Cardiac septum (tissue), 1 donor: Measurements from ENCODE around the gene MAB21L3. TPM values are rescaled to one million over a fixed set of nuclear protein-coding genes. Genes with fewer than 3 reads are reported as not detected.

ENCODE experiments used
- DNase-seq: peaks from one replicate; pipeline ENCODE4 v3.0.0-alpha.2; 2020; ENCODE audit warnings: low spot score
- intact Hi-C: fragments of 100-400 bp; cut with DNase I; formaldehyde crosslinking; loops from one replicate; pipeline ENCODE4 v1.14.0; 2022
- total RNA-seq: library from RNA; stranded (reverse); fragmentation: NEBNext Ultra II Directional; extraction: Animal tissue kit (Norgen Biotek cat#: 25700); gene quantifications from one replicate; pipeline ENCODE4 v1.2.1, GENCODE V29; 2021
- donor health status: DM: no; HTN: no; CAD: no.

MAB21L3 gene
- total RNA-seq, 1 donor from 2014 or later = not detected

DNA sequence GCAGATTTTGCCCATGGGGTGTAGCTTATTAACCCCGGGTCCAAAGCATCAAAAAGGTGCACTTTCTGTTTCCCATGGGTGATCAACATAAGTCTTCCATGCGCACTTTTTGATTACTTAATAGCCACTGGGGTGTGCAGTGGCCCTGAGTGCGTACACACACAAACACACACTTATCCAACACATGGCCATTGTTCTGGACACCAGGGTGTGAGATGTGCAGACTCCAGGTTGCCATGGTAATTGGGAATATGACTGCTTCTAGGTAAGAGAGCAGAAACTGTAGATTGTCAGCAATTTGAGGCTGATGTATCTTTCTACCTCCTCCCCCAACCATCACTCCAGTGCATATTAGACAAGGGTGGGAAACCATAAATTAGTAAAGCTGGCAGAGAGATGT, 68.8 kb downstream of the MAB21L3 start:
- DNase-seq = no peak
- intact Hi-C loops = no loop called here

DNA sequence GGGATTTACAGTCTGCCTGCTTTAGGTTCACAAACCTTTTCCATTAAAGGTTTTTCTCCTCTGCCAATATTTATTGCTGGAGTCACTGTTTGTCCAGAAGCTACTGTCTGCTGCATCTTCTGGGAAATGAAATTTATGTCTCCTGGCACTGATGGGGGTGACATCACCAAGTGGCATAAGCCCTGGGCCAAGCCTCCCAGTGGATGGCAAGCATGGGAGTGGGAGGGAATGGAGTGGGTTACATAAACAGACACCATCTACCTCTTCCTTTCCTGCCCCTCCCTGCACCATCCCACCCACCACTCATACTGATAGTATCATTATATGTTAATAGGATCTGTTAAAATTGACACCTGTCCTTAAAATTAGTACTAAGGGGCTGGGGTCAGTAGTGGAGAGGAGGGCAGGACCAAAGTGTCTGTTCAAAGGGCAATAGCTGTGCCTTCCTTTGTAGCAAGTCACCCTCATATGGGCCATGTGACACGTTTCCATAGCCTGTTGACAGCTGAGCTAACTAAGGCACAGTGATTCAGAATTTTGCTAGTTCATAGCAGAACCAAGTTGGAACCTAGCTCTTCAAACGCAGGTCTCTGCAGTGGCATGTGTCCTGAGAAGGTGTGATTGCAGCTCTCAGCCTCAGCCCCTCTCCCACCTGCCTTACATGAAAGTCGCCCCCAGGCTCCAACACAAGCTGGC, 71.0 kb downstream of the MAB21L3 start:
- intact Hi-C loops = no loop called here
- DNase-seq = no peak

Other genes with a start within 250 kb of the MAB21L3 start
- 9.8 TPM for gene SLC22A15, start 134.9 kb upstream of the MAB21L3 start, total RNA-seq